ENCODE data around the gene MAPKAP1.

Gene MAPKAP1

GRCh38 chr9:125442452-125442851, 264.6 kb downstream of the MAPKAP1 start:
- DNase-seq, result no peak

- DNase-seq, result no peak
These were observed 266.6 kb downstream of the MAPKAP1 start for GRCh38 chr9:125440411-125440810.

- no peak for DNase-seq
These were observed 267.4 kb downstream of the MAPKAP1 start for GRCh38 chr9:125439434-125440272.

- DNase-seq, result no peak
These were observed 268.2 kb downstream of the MAPKAP1 start for GRCh38 chr9:125438506-125439433.

- DNase-seq, result no peak
These were observed 269.2 kb downstream of the MAPKAP1 start for GRCh38 chr9:125437771-125438221.

- no peak for DNase-seq
These were observed 270.2 kb downstream of the MAPKAP1 start for GRCh38 chr9:125436613-125437443.

GRCh38 chr9:125435776-125436612, 271.0 kb downstream of the MAPKAP1 start:
- no peak for DNase-seq

GRCh38 chr9:125434986-125435775, 271.8 kb downstream of the MAPKAP1 start:
- DNase-seq, result no peak

GRCh38 chr9:125433461-125434011, 273.5 kb downstream of the MAPKAP1 start:
- no peak for DNase-seq

GRCh38 chr9:125432715-125433385, 274.2 kb downstream of the MAPKAP1 start:
- DNase-seq, result no peak

- no peak for DNase-seq
These were observed 275.2 kb downstream of the MAPKAP1 start for GRCh38 chr9:125431741-125432271.

- DNase-seq, result no peak
These were observed 276.0 kb downstream of the MAPKAP1 start for GRCh38 chr9:125431012-125431305.

GRCh38 chr9:125430161-125431011, 276.6 kb downstream of the MAPKAP1 start:
- no peak for DNase-seq

- no peak for DNase-seq
These were observed 277.4 kb downstream of the MAPKAP1 start for GRCh38 chr9:125429476-125430160.

- DNase-seq, result no peak
These were observed 278.0 kb downstream of the MAPKAP1 start for GRCh38 chr9:125428902-125429467.

GRCh38 chr9:125428060-125428901, 278.7 kb downstream of the MAPKAP1 start:
- peak; percentile 32 for DNase-seq

GRCh38 chr9:125427556-125427955, 279.5 kb downstream of the MAPKAP1 start:
- DNase-seq, result no peak

Measured in NCI-H2029 treated with DMSO at 0.1 percent for 48 hours (cell line).